GM12891 (cell line): Measurements from ENCODE around the gene FAM216B.

Source experiments
- PAX5 ChIP-seq: IDR thresholded peaks from 2 replicates; pipeline ENCODE4 v1.6.1; 2011; ENCODE audit warnings: low read length, moderate library complexity, mild to moderate bottlenecking; ENCODE audit not compliant: insufficient read depth, severe bottlenecking
- POLR2A ChIP-seq: IDR thresholded peaks from 2 replicates; pipeline ENCODE4 v1.6.1; 2011; ENCODE audit warnings: low read depth, low read length, control low read depth
- POLR2AphosphoS5 ChIP-seq: IDR thresholded peaks from 2 replicates; pipeline ENCODE4 v1.6.1; 2011; ENCODE audit warnings: low read depth, low read length, control low read depth
- SPI1 ChIP-seq: IDR thresholded peaks from 2 replicates; pipeline ENCODE4 v1.6.1; 2011; ENCODE audit warnings: low read depth, low read length, control low read depth
- TAF1 ChIP-seq: IDR thresholded peaks from 2 replicates; pipeline ENCODE4 v1.6.1; 2011; ENCODE audit warnings: low read depth, low read length, control low read depth

- no peak for TF ChIP-seq PAX5
- TF ChIP-seq POLR2AphosphoS5: no peak
- TF ChIP-seq POLR2A: no peak
- no peak for TF ChIP-seq TAF1
- TF ChIP-seq SPI1: no peak
Observed at GRCh38 chr13:42758515-42758914, 22.9 kb upstream of the FAM216B start.
